ENCODE measurements around the gene RBFOX2. TPM values are rescaled to one million over a fixed set of nuclear protein-coding genes. Genes with fewer than 3 reads are reported as not detected.

The RBFOX2 gene
- total and polyA plus RNA-seq, 2 donors (not counting 1 experiment from before 2014, with no cell fraction given): not detected

DNA sequence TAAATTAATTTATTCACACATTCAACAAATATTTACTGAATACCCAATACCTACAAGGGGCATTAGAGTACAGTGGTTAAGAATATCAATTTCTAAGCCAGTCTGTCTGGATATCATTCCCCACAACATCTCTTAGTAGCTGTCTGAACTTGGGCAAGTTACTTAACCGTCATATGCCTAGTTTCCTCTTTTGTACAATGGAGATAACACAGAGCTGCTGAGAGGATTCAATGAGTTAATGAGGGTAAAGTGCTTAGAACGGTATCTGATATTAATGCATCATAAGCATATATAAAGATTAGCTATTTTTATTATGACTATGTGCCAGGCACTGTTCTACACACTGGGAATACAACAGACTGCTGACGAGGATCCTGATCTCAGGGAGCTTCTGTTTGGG is 194.6 kb downstream of the RBFOX2 start:
- Histone ChIP-seq H3K9me3 (ENCODE audit: control extremely low read depth in 1 of 3, control insufficient read depth in 2 of 3, insufficient read depth in 1 of 3, low read length in 2 of 3) (no peaks in the 10 kb centered on the region), H3K27ac (ENCODE audit: low read length in 2 of 2) (no peak overlapping the region), H2AFZ (ENCODE audit: insufficient read depth, low read depth, low read length, poor library complexity, severe bottlenecking) (no peak overlapping the region), H3K36me3 (replicated peaks in 1 of 2; ENCODE audit: control extremely low read depth in 1 of 2, control insufficient read depth in 1 of 2, extremely low read depth in 1 of 2, insufficient read depth in 2 of 2, low read length in 1 of 2) (no peaks in the 10 kb centered on the region), H3K27me3 (replicated peaks in 1 of 4; ENCODE audit: control extremely low read depth in 1 of 4, control insufficient read depth in 3 of 4, insufficient read depth in 4 of 4, low read length in 3 of 4) (peaks cover 0 to 7% (median 4%) of the 10 kb centered on the region in 4 experiments), H3K4me3 (ENCODE audit: control extremely low read depth in 1 of 5, extremely low read depth in 1 of 5, insufficient read depth in 1 of 5, low read depth in 2 of 5, low read length in 4 of 5) (no peak overlapping the region), H4K20me1 (ENCODE audit: control insufficient read depth, insufficient read depth, low read length, poor library complexity, severe bottlenecking) (no peaks in the 10 kb centered on the region), H3K4me1 (ENCODE audit: control insufficient read depth in 2 of 2, insufficient read depth in 2 of 2, low read length in 2 of 2) (no peaks in the 10 kb centered on the region), H3K79me2 (ENCODE audit: control insufficient read depth, insufficient read depth, low read length) (no peaks in the 10 kb centered on the region), H3K4me2 (replicated peaks; ENCODE audit: low read depth, low read length, poor library complexity, severe bottlenecking) (no peak overlapping the region), H3K9ac (ENCODE audit: low read length) (no peak overlapping the region)
- no peak overlapping the region for H3K27ac Mint-ChIP-seq
- H3K4me1 Mint-ChIP-seq: no peaks in the 10 kb centered on the region
- no CpG with 5 or more reads among the region's 3 CpGs for WGBS (ENCODE audit: insufficient coverage)
- ChIA-PET CTCF (no interaction called here), POLR2A (no interaction called here)
- no peak overlapping the region for H3K4me3 Mint-ChIP-seq
- peaks cover 17% of the 10 kb centered on the region for H3K27me3 Mint-ChIP-seq
- H3K9me3 Mint-ChIP-seq (ENCODE audit: insufficient read depth): no peaks in the 10 kb centered on the region
- ATAC-seq (ENCODE audit: low read depth): no peak
- TF ChIP-seq, protein P1, sequence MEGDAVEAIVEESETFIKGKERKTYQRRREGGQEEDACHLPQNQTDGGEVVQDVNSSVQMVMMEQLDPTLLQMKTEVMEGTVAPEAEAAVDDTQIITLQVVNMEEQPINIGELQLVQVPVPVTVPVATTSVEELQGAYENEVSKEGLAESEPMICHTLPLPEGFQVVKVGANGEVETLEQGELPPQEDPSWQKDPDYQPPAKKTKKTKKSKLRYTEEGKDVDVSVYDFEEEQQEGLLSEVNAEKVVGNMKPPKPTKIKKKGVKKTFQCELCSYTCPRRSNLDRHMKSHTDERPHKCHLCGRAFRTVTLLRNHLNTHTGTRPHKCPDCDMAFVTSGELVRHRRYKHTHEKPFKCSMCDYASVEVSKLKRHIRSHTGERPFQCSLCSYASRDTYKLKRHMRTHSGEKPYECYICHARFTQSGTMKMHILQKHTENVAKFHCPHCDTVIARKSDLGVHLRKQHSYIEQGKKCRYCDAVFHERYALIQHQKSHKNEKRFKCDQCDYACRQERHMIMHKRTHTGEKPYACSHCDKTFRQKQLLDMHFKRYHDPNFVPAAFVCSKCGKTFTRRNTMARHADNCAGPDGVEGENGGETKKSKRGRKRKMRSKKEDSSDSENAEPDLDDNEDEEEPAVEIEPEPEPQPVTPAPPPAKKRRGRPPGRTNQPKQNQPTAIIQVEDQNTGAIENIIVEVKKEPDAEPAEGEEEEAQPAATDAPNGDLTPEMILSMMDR (IDR thresholded peaks at IDR 0.05): no peak
- no peak for TF ChIP-seq EZH2 (IDR thresholded peaks at IDR 0.05; ENCODE audit: borderline replicate concordance, insufficient read depth, low read depth, low read length, poor library complexity, severe bottlenecking)
- DNase-seq: no peak
- intact Hi-C loops (cut with micrococcal nuclease): no loop called here

DNA sequence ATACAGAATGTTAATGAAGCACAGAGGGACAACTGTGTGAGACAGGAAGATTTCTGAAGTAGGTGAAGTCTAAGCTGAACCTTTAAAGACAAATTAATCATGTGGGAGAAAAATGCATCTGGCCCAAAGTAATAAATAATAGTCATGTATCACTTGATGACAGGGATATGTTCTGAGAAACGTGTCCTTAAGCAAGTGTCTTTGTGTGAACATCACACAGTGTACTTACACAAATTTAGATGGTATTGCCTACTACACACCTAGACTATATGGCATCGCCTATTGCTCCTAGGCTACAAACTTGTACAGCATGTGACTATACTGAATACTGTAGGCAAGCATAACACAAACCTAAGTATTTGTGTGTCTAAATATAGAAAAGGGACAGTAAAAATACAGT is 198.3 kb downstream of the RBFOX2 start:
- ChIA-PET CTCF (no interaction called here), POLR2A (no interaction called here)
- Mint-ChIP-seq H3K9me3 (ENCODE audit: insufficient read depth) (no peaks in the 10 kb centered on the region), H3K4me1 (no peaks in the 10 kb centered on the region), H3K4me3 (no peak overlapping the region), H3K27me3 (peaks cover 23% of the 10 kb centered on the region), H3K27ac (no peak overlapping the region)
- DNase-seq (no peak), ATAC-seq (ENCODE audit: low read depth) (no peak)
- intact Hi-C loops (cut with micrococcal nuclease): no loop called here
- Histone ChIP-seq H3K36me3 (replicated peaks in 1 of 2; ENCODE audit: control extremely low read depth in 1 of 2, control insufficient read depth in 1 of 2, extremely low read depth in 1 of 2, insufficient read depth in 2 of 2, low read length in 1 of 2) (no peaks in the 10 kb centered on the region), H3K27ac (ENCODE audit: low read length in 2 of 2) (no peak overlapping the region), H3K4me1 (ENCODE audit: control insufficient read depth in 2 of 2, insufficient read depth in 2 of 2, low read length in 2 of 2) (no peaks in the 10 kb centered on the region), H3K79me2 (ENCODE audit: control insufficient read depth, insufficient read depth, low read length) (no peaks in the 10 kb centered on the region), H2AFZ (ENCODE audit: insufficient read depth, low read depth, low read length, poor library complexity, severe bottlenecking) (no peak overlapping the region), H3K9ac (ENCODE audit: low read length) (no peak overlapping the region), H4K20me1 (ENCODE audit: control insufficient read depth, insufficient read depth, low read length, poor library complexity, severe bottlenecking) (no peaks in the 10 kb centered on the region), H3K4me3 (ENCODE audit: control extremely low read depth in 1 of 5, extremely low read depth in 1 of 5, insufficient read depth in 1 of 5, low read depth in 2 of 5, low read length in 4 of 5) (no peak overlapping the region), H3K27me3 (replicated peaks in 1 of 4; ENCODE audit: control extremely low read depth in 1 of 4, control insufficient read depth in 3 of 4, insufficient read depth in 4 of 4, low read length in 3 of 4) (peaks cover 0 to 5% (median 0%) of the 10 kb centered on the region in 4 experiments), H3K9me3 (ENCODE audit: control extremely low read depth in 1 of 3, control insufficient read depth in 2 of 3, insufficient read depth in 1 of 3, low read length in 2 of 3) (no peaks in the 10 kb centered on the region), H3K4me2 (replicated peaks; ENCODE audit: low read depth, low read length, poor library complexity, severe bottlenecking) (no peak overlapping the region)
- WGBS (ENCODE audit: insufficient coverage): no CpG with 5 or more reads among the region's 2 CpGs
- no peak for TF ChIP-seq EZH2 (IDR thresholded peaks at IDR 0.05; ENCODE audit: borderline replicate concordance, insufficient read depth, low read depth, low read length, poor library complexity, severe bottlenecking)
- TF ChIP-seq, protein P1 (IDR thresholded peaks at IDR 0.05): no peak

Measured in B cell (primary cell).